ENCODE measurements around the gene NEK6. TPM values are rescaled to one million over a fixed set of nuclear protein-coding genes. Genes with fewer than 3 reads are reported as not detected.

NEK6 gene
- total RNA-seq, 1 experiment from 2014 or later = 21.1 TPM

DNA sequence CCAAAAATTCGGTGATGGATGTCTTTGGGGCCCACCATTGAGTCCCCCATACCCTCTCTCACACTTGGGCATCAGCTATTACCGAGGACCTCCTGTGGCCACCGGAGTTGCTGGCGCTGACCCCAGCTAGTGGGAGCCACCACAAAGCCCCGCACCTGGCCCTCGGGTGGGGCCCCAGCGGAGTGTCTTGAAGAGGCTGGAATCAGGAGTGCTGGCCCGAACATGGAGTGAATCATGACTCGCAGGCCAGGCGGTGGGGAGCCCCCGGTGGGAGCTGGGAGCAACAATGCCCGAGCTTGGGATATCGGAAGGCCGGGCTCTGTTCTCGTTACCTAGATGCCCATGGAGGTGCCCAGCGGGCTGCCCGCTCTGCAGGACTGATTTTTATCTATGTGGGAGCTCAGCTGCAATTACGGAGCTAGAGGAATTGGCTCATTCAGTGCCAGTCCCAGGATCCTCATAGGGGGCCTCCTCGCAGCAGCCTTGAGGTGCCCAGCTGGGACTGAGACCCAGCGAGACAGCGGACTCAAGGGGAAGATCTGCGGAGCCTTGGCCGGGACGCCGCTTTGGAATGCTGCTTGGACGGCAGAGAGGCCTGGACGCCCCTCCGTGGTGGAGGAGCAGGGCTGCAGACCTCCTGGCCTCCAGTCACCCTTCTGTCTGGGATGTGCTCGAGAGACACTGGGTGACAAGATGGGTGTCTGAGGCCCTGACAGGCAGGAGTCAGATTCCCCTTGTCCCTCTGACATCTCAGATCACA, 86.7 kb downstream of the NEK6 start:
- Histone ChIP-seq H3K27me3 (ENCODE audit: low read length) (no peaks in the 10 kb centered on the region), H3K4me1 (ENCODE audit: insufficient read depth, low read length) (peaks cover 17% of the 10 kb centered on the region), H3F3A (ENCODE audit: low read length, unreplicated experiment) (peaks cover 4% of the 10 kb centered on the region), H4K20me1 (ENCODE audit: low read length) (no peaks in the 10 kb centered on the region), H3K4me3 (ENCODE audit: low read length) (no peak overlapping the region), H3K9ac (ENCODE audit: low read length) (no peak overlapping the region), H2AFZ (ENCODE audit: low read length) (no peak overlapping the region), H3K4me2 (ENCODE audit: low read length) (no peak overlapping the region), H3K9me2 (replicated peaks; ENCODE audit: low read length) (no peaks in the 10 kb centered on the region), H3K27ac (ENCODE audit: low read length) (no peak overlapping the region), H3K79me2 (ENCODE audit: low read length) (no peaks in the 10 kb centered on the region), H3K9me3 (ENCODE audit: low read length) (no peaks in the 10 kb centered on the region), H3K36me3 (ENCODE audit: low read depth, low read length) (peaks cover 6% of the 10 kb centered on the region; the same call in 1 of the 2 replicates)
- no TSS peak for BruUV-seq (replicated peaks)
- CTCF ChIA-PET = interaction anchor here (0.6 kb wide), 1 partner anchor 801 kb away, joined by 4 read pairs; no protein-coding TSS in a partner anchor
- intact Hi-C loops (cut with micrococcal nuclease) = no loop called here
- no peak for ATAC-seq
- TF ChIP-seq, protein P1, sequence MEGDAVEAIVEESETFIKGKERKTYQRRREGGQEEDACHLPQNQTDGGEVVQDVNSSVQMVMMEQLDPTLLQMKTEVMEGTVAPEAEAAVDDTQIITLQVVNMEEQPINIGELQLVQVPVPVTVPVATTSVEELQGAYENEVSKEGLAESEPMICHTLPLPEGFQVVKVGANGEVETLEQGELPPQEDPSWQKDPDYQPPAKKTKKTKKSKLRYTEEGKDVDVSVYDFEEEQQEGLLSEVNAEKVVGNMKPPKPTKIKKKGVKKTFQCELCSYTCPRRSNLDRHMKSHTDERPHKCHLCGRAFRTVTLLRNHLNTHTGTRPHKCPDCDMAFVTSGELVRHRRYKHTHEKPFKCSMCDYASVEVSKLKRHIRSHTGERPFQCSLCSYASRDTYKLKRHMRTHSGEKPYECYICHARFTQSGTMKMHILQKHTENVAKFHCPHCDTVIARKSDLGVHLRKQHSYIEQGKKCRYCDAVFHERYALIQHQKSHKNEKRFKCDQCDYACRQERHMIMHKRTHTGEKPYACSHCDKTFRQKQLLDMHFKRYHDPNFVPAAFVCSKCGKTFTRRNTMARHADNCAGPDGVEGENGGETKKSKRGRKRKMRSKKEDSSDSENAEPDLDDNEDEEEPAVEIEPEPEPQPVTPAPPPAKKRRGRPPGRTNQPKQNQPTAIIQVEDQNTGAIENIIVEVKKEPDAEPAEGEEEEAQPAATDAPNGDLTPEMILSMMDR (conservative IDR thresholded peaks at IDR 0.05; ENCODE audit: low read depth, low read length) = no peak
- no peak for TF ChIP-seq EZH2phosphoT487 (IDR thresholded peaks at IDR 0.05; ENCODE audit: borderline replicate concordance, low read length)
- no peak for TF ChIP-seq EZH2 (IDR thresholded peaks at IDR 0.05; ENCODE audit: low read length, unreplicated experiment)
- POLR2A ChIA-PET (ENCODE audit: unreplicated experiment) = interaction anchor here (0.7 kb wide), 1 partner anchor 218 kb away, joined by 4 read pairs; no protein-coding TSS in a partner anchor
- DNase-seq = no peak

DNA sequence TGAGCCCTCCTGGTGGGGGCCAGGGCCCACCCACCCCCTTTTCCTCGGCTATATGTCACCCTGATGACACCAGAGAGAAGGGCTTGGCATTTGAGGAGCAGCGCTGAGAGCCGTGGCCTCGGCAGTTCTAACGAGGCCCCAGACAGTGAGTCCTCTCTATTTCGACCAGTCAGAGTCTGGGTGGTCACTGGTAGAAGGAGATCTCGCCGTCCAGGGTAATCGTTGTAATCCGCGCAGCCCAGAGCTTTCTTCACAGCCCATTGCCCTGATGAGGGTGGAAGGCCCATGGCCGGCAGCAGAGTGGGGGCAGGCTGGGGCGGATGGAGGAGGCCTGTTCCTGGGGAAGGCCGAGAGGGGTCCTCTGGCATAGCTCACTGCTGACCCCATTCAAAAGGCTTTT, 87.3 kb downstream of the NEK6 start:
- TF ChIP-seq EZH2phosphoT487 (IDR thresholded peaks at IDR 0.05; ENCODE audit: borderline replicate concordance, low read length) = no peak
- TF ChIP-seq EZH2 (IDR thresholded peaks at IDR 0.05; ENCODE audit: low read length, unreplicated experiment) = no peak
- TF ChIP-seq, protein P1 (conservative IDR thresholded peaks at IDR 0.05; ENCODE audit: low read depth, low read length) = no peak
- H3K4me1 ChIP-seq (ENCODE audit: insufficient read depth, low read length) = peaks cover 17% of the 10 kb centered on the region
- ATAC-seq (no peak), DNase-seq (no peak)
- H4K20me1 ChIP-seq (ENCODE audit: low read length) = no peaks in the 10 kb centered on the region
- no peak overlapping the region for H2AFZ ChIP-seq (ENCODE audit: low read length)
- H3K9ac ChIP-seq (ENCODE audit: low read length) = no peak overlapping the region
- BruUV-seq (replicated peaks) = no TSS peak
- no peak overlapping the region for H3K4me3 ChIP-seq (ENCODE audit: low read length)
- H3K4me2 ChIP-seq (ENCODE audit: low read length) = no peak overlapping the region
- H3K27ac ChIP-seq (ENCODE audit: low read length) = no peak overlapping the region
- no peaks in the 10 kb centered on the region for H3K9me3 ChIP-seq (ENCODE audit: low read length)
- peaks cover 4% of the 10 kb centered on the region for H3F3A ChIP-seq (ENCODE audit: low read length, unreplicated experiment)
- peaks cover 9% of the 10 kb centered on the region; the same call in 1 of the 2 replicates for H3K36me3 ChIP-seq (ENCODE audit: low read depth, low read length)
- ChIA-PET POLR2A (ENCODE audit: unreplicated experiment) (interaction anchor here (0.7 kb wide), 1 partner anchor 218 kb away, joined by 4 read pairs; no protein-coding TSS in a partner anchor), CTCF (interaction anchor here (0.6 kb wide), 1 partner anchor 801 kb away, joined by 4 read pairs; no protein-coding TSS in a partner anchor)
- no peaks in the 10 kb centered on the region for H3K79me2 ChIP-seq (ENCODE audit: low read length)
- no peaks in the 10 kb centered on the region for H3K9me2 ChIP-seq (replicated peaks; ENCODE audit: low read length)
- H3K27me3 ChIP-seq (ENCODE audit: low read length) = no peaks in the 10 kb centered on the region
- intact Hi-C loops (cut with micrococcal nuclease) = no loop called here

- Histone ChIP-seq H3K4me2 (ENCODE audit: low read length) (no peak overlapping the region), H3F3A (ENCODE audit: low read length, unreplicated experiment) (peaks cover 4% of the 10 kb centered on the region), H3K79me2 (ENCODE audit: low read length) (no peaks in the 10 kb centered on the region), H3K9me3 (ENCODE audit: low read length) (no peaks in the 10 kb centered on the region), H3K36me3 (ENCODE audit: low read depth, low read length) (peaks cover 11% of the 10 kb centered on the region; the same call in 1 of the 2 replicates), H3K4me3 (ENCODE audit: low read length) (no peak overlapping the region), H3K9me2 (replicated peaks; ENCODE audit: low read length) (no peaks in the 10 kb centered on the region), H3K27ac (ENCODE audit: low read length) (no peak overlapping the region), H3K27me3 (ENCODE audit: low read length) (no peaks in the 10 kb centered on the region), H2AFZ (ENCODE audit: low read length) (no peak overlapping the region), H4K20me1 (ENCODE audit: low read length) (no peaks in the 10 kb centered on the region), H3K9ac (ENCODE audit: low read length) (no peak overlapping the region), H3K4me1 (ENCODE audit: insufficient read depth, low read length) (peaks cover 17% of the 10 kb centered on the region)
- POLR2A ChIA-PET (ENCODE audit: unreplicated experiment) = no interaction called here
- DNase-seq (no peak), ATAC-seq (no peak)
- no peak for TF ChIP-seq EZH2phosphoT487 (IDR thresholded peaks at IDR 0.05; ENCODE audit: borderline replicate concordance, low read length)
- TF ChIP-seq, protein P1 (conservative IDR thresholded peaks at IDR 0.05; ENCODE audit: low read depth, low read length) = no peak
- TF ChIP-seq EZH2 (IDR thresholded peaks at IDR 0.05; ENCODE audit: low read length, unreplicated experiment) = no peak
- intact Hi-C loops (cut with micrococcal nuclease) = no loop called here
- BruUV-seq (replicated peaks) = no TSS peak
- CTCF ChIA-PET = no interaction called here
Measured at GRCh38 chr9:124345751-124346281, 88.1 kb downstream of the NEK6 start.
